PC-3 (cell line): ENCODE data around the gene KDM5A. TPM values are rescaled to one million over a fixed set of nuclear protein-coding genes. Genes with fewer than 3 reads are reported as not detected.

Source experiments
- ATAC-seq: fragments of 200-7000 bp; cut with Tn5 transposase; 2 replicates; pipeline ENCODE4 v1.9.1; 2020; ENCODE audit warnings: mild to moderate bottlenecking, moderate library complexity
- BruUV-seq: library from RNA; stranded (reverse); fragments of 400-500 nt; replicated peaks from 2 replicates; lab custom pipeline; 2021; lab: Mats Ljungman, UMichigan
- CTCF ChIA-PET: fragments of 300-600 bp; sonication (Branson Sonifier 250); formaldehyde crosslinking; loops from one replicate; lab custom pipeline; 2022; ENCODE audit warnings: antibody characterized with exemption; lab: Charles Lee
- POLR2A ChIA-PET: fragments of 300-600 bp; sonication (Branson Sonifier 250); formaldehyde crosslinking; loops from one replicate; lab custom pipeline; 2022; ENCODE audit warnings: antibody characterized with exemption; ENCODE audit not compliant: unreplicated experiment; lab: Charles Lee
- DNase-seq: peaks from one replicate; pipeline ENCODE4 v3.0.0-alpha.2; 2015
- H2AFZ ChIP-seq: fragments of 300-600 bp; sonication (generic); 2 replicates; pipeline ENCODE4 v1.6.0; 2016; ENCODE audit warnings: antibody characterized with exemption, low read length
- H3F3A ChIP-seq: fragments of 300-600 bp; sonication (generic); one replicate; pipeline ENCODE4 v1.6.0; 2017; ENCODE audit warnings: antibody characterized with exemption, low read length, control low read depth, mild to moderate bottlenecking; ENCODE audit not compliant: unreplicated experiment
- H3K27ac ChIP-seq: fragments of 300-600 bp; sonication (generic); 2 replicates; pipeline ENCODE4 v1.5.1; 2016; ENCODE audit warnings: mild to moderate bottlenecking, low read length
- H3K27me3 ChIP-seq: fragments of 300-600 bp; sonication (generic); 2 replicates; pipeline ENCODE4 v1.6.1; 2016; ENCODE audit warnings: low read length, mixed read lengths
- H3K36me3 ChIP-seq: fragments of 300-600 bp; sonication (generic); 2 replicates; pipeline ENCODE4 v1.6.1; 2016; ENCODE audit warnings: low read depth, mixed run types, low read length, mixed read lengths
- H3K4me1 ChIP-seq: fragments of 300-600 bp; sonication (generic); 2 replicates; pipeline ENCODE4 v1.5.1; 2016; ENCODE audit warnings: low read length; ENCODE audit not compliant: insufficient read depth
- H3K4me2 ChIP-seq: fragments of 300-600 bp; sonication (generic); 2 replicates; pipeline ENCODE4 v1.6.0; 2016; ENCODE audit warnings: low read length
- H3K4me3 ChIP-seq: fragments of 300-600 bp; sonication (generic); 2 replicates; pipeline ENCODE4 v1.5.1; 2016; ENCODE audit warnings: mild to moderate bottlenecking, low read length, mixed read lengths
- H3K79me2 ChIP-seq: fragments of 300-600 bp; sonication (generic); 2 replicates; pipeline ENCODE4 v1.6.1; 2017; ENCODE audit warnings: low read length, mixed read lengths
- H3K9ac ChIP-seq: fragments of 300-600 bp; sonication (generic); 2 replicates; pipeline ENCODE4 v1.6.0; 2016; ENCODE audit warnings: mild to moderate bottlenecking, low read length
- H3K9me2 ChIP-seq: fragments of 300-600 bp; sonication (generic); replicated peaks from 2 replicates; pipeline ENCODE4 v1.6.1; 2016; ENCODE audit warnings: mixed run types, low read length, mixed read lengths
- H3K9me3 ChIP-seq: fragments of 300-600 bp; sonication (generic); 2 replicates; pipeline ENCODE4 v1.6.1; 2016; ENCODE audit warnings: low read length, mixed read lengths
- H4K20me1 ChIP-seq: fragments of 300-600 bp; sonication (generic); 2 replicates; pipeline ENCODE4 v1.6.1; 2016; ENCODE audit warnings: low read length, mixed read lengths
- CTCF ChIP-seq: fragments of 300-600 bp; sonication (generic); conservative IDR thresholded peaks from 2 replicates; pipeline ENCODE4 v1.5.1; 2017; ENCODE audit warnings: antibody characterized with exemption, low read depth, mild to moderate bottlenecking, low read length
- EZH2 ChIP-seq: fragments of 300-600 bp; sonication (generic); IDR thresholded peaks from one replicate; pipeline ENCODE4 v1.6.1; 2017; ENCODE audit warnings: antibody characterized with exemption, mild to moderate bottlenecking, low read length; ENCODE audit not compliant: unreplicated experiment
- EZH2phosphoT487 ChIP-seq: fragments of 300-600 bp; sonication (generic); IDR thresholded peaks from 2 replicates; pipeline ENCODE4 v1.6.1; 2018; ENCODE audit warnings: mild to moderate bottlenecking, antibody characterized with exemption, low read length, borderline replicate concordance
- intact Hi-C: fragments of 100-400 bp; cut with micrococcal nuclease; formaldehyde crosslinking; loops from 2 replicates; pipeline ENCODE4 v1.9.0; 2023
- total RNA-seq: library from RNA; depleted of rRNA; stranded (reverse); fragments of >200 nt; gene quantifications from 2 replicates; pipeline ENCODE4 v1.2.3, GENCODE V29; 2014

Gene KDM5A
- total RNA-seq, 1 experiment from 2014 or later, result 27.8 TPM

- no peaks in the 10 kb centered on the region for H3K79me2 ChIP-seq
- H3K27ac ChIP-seq, result no peak overlapping the region
- H3K4me3 ChIP-seq, result no peak overlapping the region
- no peaks in the 10 kb centered on the region for H4K20me1 ChIP-seq
- H3K4me2 ChIP-seq, result no peak overlapping the region
- no peaks in the 10 kb centered on the region for H3K4me1 ChIP-seq
- H3K36me3 ChIP-seq, result peaks cover 14% of the 10 kb centered on the region
- intact Hi-C loops, result no loop called here
- no peaks in the 10 kb centered on the region for H3F3A ChIP-seq
- no peak for ATAC-seq
- H3K9me3 ChIP-seq, result no peaks in the 10 kb centered on the region
- CTCF ChIA-PET, result no interaction called here
- TF ChIP-seq EZH2, result no peak
- no peak for TF ChIP-seq CTCF
- no peak for TF ChIP-seq EZH2phosphoT487
- no peak overlapping the region for H2AFZ ChIP-seq
- H3K9me2 ChIP-seq, result no peaks in the 10 kb centered on the region
- POLR2A ChIA-PET, result interaction anchor here (0.6 kb wide), 1 partner anchor 9 kb away, joined by 3 read pairs; no protein-coding TSS in a partner anchor
- DNase-seq, result no peak
- no peaks in the 10 kb centered on the region for H3K27me3 ChIP-seq
- no TSS peak for BruUV-seq
- H3K9ac ChIP-seq, result no peak overlapping the region
These were observed 52.1 kb downstream of the KDM5A start for GRCh38 chr12:337039-337438.

GRCh38 chr12:334125-334524 lies 55.0 kb downstream of the KDM5A start:
- peaks cover 19% of the 10 kb centered on the region; the same call in 1 of the 2 replicates for H3K36me3 ChIP-seq
- H3K9ac ChIP-seq, result no peak overlapping the region
- ATAC-seq, result no peak
- CTCF ChIA-PET, result no interaction called here
- H3K4me2 ChIP-seq, result no peak overlapping the region
- no peaks in the 10 kb centered on the region for H4K20me1 ChIP-seq
- intact Hi-C loops, result no loop called here
- no peak overlapping the region for H2AFZ ChIP-seq
- no peaks in the 10 kb centered on the region for H3K27me3 ChIP-seq
- POLR2A ChIA-PET, result no interaction called here
- H3K4me3 ChIP-seq, result no peak overlapping the region
- H3F3A ChIP-seq, result no peaks in the 10 kb centered on the region
- no peaks in the 10 kb centered on the region for H3K79me2 ChIP-seq
- H3K9me2 ChIP-seq, result no peaks in the 10 kb centered on the region
- TF ChIP-seq CTCF, result no peak
- BruUV-seq, result no TSS peak
- no peaks in the 10 kb centered on the region for H3K4me1 ChIP-seq
- no peak overlapping the region for H3K27ac ChIP-seq
- no peak for DNase-seq
- no peaks in the 10 kb centered on the region for H3K9me3 ChIP-seq

GRCh38 chr12:332581-333205 lies 56.4 kb downstream of the KDM5A start:
- TF ChIP-seq CTCF (no peak), EZH2phosphoT487 (no peak), EZH2 (no peak)
- Histone ChIP-seq H3K36me3 (peaks cover 22% of the 10 kb centered on the region; the same call in 1 of the 2 replicates), H3K79me2 (no peaks in the 10 kb centered on the region), H3K9ac (no peak overlapping the region), H3K4me1 (no peaks in the 10 kb centered on the region), H4K20me1 (no peaks in the 10 kb centered on the region), H3K27ac (no peak overlapping the region), H3K4me3 (no peak overlapping the region), H3K9me3 (no peaks in the 10 kb centered on the region), H3K4me2 (no peak overlapping the region), H3K9me2 (no peaks in the 10 kb centered on the region), H3K27me3 (no peaks in the 10 kb centered on the region), H3F3A (no peaks in the 10 kb centered on the region), H2AFZ (no peak overlapping the region)
- no TSS peak for BruUV-seq
- intact Hi-C loops, result no loop called here
- DNase-seq (no peak), ATAC-seq (no peak)
- POLR2A ChIA-PET, result no interaction called here
- CTCF ChIA-PET, result no interaction called here
